ENCODE data around the gene C1orf198. TPM values are rescaled to one million over a fixed set of nuclear protein-coding genes. Genes with fewer than 3 reads are reported as not detected.

The C1orf198 gene
- total and polyA plus RNA-seq, 2 of the 8 experiments (the other 6 are each of a cell fraction or from before 2014, with no cell fraction given), result 30.6 to 45.0 TPM

DNA sequence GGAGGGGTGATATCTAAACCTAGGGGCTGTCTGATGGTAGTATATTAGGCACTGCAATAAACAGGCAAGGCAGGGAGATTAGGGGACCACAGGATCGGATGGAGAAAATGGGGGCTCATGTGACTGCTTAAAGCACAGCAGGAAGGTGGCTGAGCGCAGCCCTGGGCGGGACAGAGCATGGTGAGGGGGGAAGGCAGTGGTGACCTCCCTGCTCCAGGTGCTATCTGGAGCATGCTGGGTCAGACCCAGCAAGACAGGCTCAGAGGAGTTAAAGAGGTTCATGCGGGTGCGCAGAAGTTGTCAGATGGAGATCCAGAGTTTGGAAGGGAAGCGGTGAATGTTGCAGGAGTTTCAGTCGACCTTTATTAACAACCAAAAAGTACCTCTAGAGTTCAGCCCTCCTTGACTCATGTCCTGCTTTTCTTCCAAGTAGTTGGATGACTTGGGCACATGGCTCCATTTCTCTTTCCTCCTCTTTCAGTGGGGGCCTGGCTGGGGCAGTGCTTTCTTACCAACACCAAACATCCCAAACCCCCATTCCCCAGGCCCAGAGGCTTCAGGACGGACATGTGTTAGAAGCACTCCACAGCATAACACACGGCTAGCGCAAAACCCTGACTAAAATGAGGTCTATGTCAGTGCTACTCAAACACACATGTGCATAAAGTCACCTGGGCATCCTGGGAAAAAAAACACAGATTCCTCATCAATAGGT is 79.6 kb downstream of the C1orf198 start:
- H2AK5ac ChIP-seq (ENCODE audit: low read depth, low read length), result no peak overlapping the region
- H2BK5ac ChIP-seq (ENCODE audit: low read depth, low read length), result no peak overlapping the region
- no peak overlapping the region for H4K8ac ChIP-seq (ENCODE audit: extremely low read depth, insufficient read depth, low read length)
- no peak overlapping the region for H3K9ac ChIP-seq (replicated peaks in 1 of 4; ENCODE audit: extremely low read depth in 1 of 4, low read depth in 3 of 4, low read length in 3 of 4)
- peaks cover 19 to 55% (median 47%) of the 10 kb centered on the region in 4 experiments for H3K27me3 ChIP-seq (replicated peaks in 1 of 4; ENCODE audit: control insufficient read depth in 3 of 4, extremely low read depth in 1 of 4, insufficient read depth in 3 of 4, low read length in 3 of 4)
- H4K20me1 ChIP-seq (replicated peaks in 1 of 2; ENCODE audit: control insufficient read depth in 1 of 2, insufficient read depth in 2 of 2, low read length in 2 of 2), result peaks cover 0 to 5% of the 10 kb centered on the region in 2 experiments
- H2BK15ac ChIP-seq (ENCODE audit: low read length), result no peak overlapping the region
- H3K4me2 ChIP-seq (ENCODE audit: insufficient read depth in 1 of 2, low read depth in 2 of 2, low read length in 2 of 2), result no peak overlapping the region
- no peak overlapping the region for H3K14ac ChIP-seq (ENCODE audit: insufficient read length)
- H3K4ac ChIP-seq (replicated peaks; ENCODE audit: insufficient read length, low read depth, low read length), result no peak overlapping the region
- H2BK20ac ChIP-seq (ENCODE audit: low read length), result no peak overlapping the region
- ChIA-PET CTCF (ENCODE audit: partially characterized antibody) (interaction anchor here (0.7 to 2.5 kb wide), 7 partner anchors 12 to 155 kb away, joined by 3 to 9 read pairs (median 3); no protein-coding TSS in a partner anchor), POLR2A (ENCODE audit: partially characterized antibody) (no interaction called here)
- no peaks in the 10 kb centered on the region; a peak in 1 of 4 replicates for H3K9me3 ChIP-seq (ENCODE audit: insufficient read depth in 2 of 2, low read depth in 1 of 2, low read length in 1 of 2)
- no peak overlapping the region for H2AFZ ChIP-seq (ENCODE audit: low read length)
- no peak overlapping the region for H4K91ac ChIP-seq (replicated peaks; ENCODE audit: insufficient read length, low read length)
- H3K18ac ChIP-seq (ENCODE audit: extremely low read depth, low read length), result no peak overlapping the region
- no peaks in the 10 kb centered on the region for H3K36me3 ChIP-seq (ENCODE audit: control insufficient read depth in 2 of 4, insufficient read depth in 4 of 4, low read length in 3 of 4)
- DNase-seq (ENCODE audit: low read depth in 1 of 2, low spot score in 2 of 2) (no peak), FAIRE-seq (no peak)
- H4K5ac ChIP-seq (ENCODE audit: insufficient read length, low read depth, low read length), result no peak overlapping the region
- H2BK12ac ChIP-seq (ENCODE audit: low read depth, low read length), result no peak overlapping the region
- H3K56ac ChIP-seq (replicated peaks; ENCODE audit: insufficient read length, low read depth, low read length), result no peak overlapping the region
- H3K4me1 ChIP-seq (replicated peaks in 1 of 4; ENCODE audit: control insufficient read depth in 3 of 4, insufficient read depth in 4 of 4, low read length in 3 of 4), result peaks cover 0 to 6% (median 3%) of the 10 kb centered on the region in 4 experiments; a peak in 3 of 7 replicates
- H3K27ac ChIP-seq (ENCODE audit: low read depth, low read length), result no peak overlapping the region
- WGBS, 2 experiments (ENCODE audit: extremely low coverage in 1 of 2, insufficient coverage in 1 of 2, insufficient read length in 1 of 2, insufficient replicate concordance in 2 of 2, low coverage in 1 of 2, low lambda C conversion rate in 2 of 2, missing lambda C conversion rate in 1 of 2), result 87% methylated on average over 10 of the region's 10 CpGs; no CpG with 5 or more reads in 1 of the 2 experiments
- no peaks in the 10 kb centered on the region for H3K79me1 ChIP-seq (ENCODE audit: low read depth, low read length)
- no peak overlapping the region for H3K4me3 ChIP-seq (ENCODE audit: extremely low read depth in 1 of 4, insufficient read depth in 2 of 4, low read depth in 3 of 4, low read length in 4 of 4)
- TF ChIP-seq CHD1 (IDR thresholded peaks at IDR 0.05; ENCODE audit: low read depth, low read length), result no peak
- no peak for TF ChIP-seq JUND (IDR thresholded peaks at IDR 0.05; ENCODE audit: low read length)
- TF ChIP-seq TAF1 (IDR thresholded peaks at IDR 0.05; ENCODE audit: low read depth, low read length), result no peak
- TF ChIP-seq, protein P1, sequence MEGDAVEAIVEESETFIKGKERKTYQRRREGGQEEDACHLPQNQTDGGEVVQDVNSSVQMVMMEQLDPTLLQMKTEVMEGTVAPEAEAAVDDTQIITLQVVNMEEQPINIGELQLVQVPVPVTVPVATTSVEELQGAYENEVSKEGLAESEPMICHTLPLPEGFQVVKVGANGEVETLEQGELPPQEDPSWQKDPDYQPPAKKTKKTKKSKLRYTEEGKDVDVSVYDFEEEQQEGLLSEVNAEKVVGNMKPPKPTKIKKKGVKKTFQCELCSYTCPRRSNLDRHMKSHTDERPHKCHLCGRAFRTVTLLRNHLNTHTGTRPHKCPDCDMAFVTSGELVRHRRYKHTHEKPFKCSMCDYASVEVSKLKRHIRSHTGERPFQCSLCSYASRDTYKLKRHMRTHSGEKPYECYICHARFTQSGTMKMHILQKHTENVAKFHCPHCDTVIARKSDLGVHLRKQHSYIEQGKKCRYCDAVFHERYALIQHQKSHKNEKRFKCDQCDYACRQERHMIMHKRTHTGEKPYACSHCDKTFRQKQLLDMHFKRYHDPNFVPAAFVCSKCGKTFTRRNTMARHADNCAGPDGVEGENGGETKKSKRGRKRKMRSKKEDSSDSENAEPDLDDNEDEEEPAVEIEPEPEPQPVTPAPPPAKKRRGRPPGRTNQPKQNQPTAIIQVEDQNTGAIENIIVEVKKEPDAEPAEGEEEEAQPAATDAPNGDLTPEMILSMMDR (IDR thresholded peaks at IDR 0.05; ENCODE audit: control extremely low read depth in 1 of 3, insufficient read depth in 1 of 3, low read depth in 1 of 3, low read length in 3 of 3), result no peak
- no peak for TF ChIP-seq GTF2F1 (IDR thresholded peaks at IDR 0.05; ENCODE audit: borderline replicate concordance, low read depth, low read length)
- no peak for TF ChIP-seq POLR2A (IDR thresholded peaks at IDR 0.05; ENCODE audit: control extremely low read depth in 1 of 2, low read depth in 2 of 2, low read length in 2 of 2)
- no peak for TF ChIP-seq HDAC6 (IDR thresholded peaks at IDR 0.05; ENCODE audit: low read depth, low read length)
- no peak for TF ChIP-seq POLR2AphosphoS5 (IDR thresholded peaks at IDR 0.05; ENCODE audit: low read depth, low read length)
- TF ChIP-seq KDM1A (IDR thresholded peaks at IDR 0.05; ENCODE audit: borderline replicate concordance, low read length), result no peak
- no peak for TF ChIP-seq SAP30 (IDR thresholded peaks at IDR 0.05; ENCODE audit: insufficient read depth, insufficient replicate concordance, low read length)
- no peak overlapping the region for H2BK120ac ChIP-seq (replicated peaks; ENCODE audit: low read depth, low read length)
- H3K23ac ChIP-seq (ENCODE audit: insufficient read length), result no peak overlapping the region
- H3K79me2 ChIP-seq (ENCODE audit: control insufficient read depth in 1 of 2, insufficient read depth in 2 of 2, low read length in 2 of 2), result no peaks in the 10 kb centered on the region
- H3K23me2 ChIP-seq (ENCODE audit: low read depth, low read length), result no peaks in the 10 kb centered on the region
